ENCODE measurements around the gene KCNK5.

DNA sequence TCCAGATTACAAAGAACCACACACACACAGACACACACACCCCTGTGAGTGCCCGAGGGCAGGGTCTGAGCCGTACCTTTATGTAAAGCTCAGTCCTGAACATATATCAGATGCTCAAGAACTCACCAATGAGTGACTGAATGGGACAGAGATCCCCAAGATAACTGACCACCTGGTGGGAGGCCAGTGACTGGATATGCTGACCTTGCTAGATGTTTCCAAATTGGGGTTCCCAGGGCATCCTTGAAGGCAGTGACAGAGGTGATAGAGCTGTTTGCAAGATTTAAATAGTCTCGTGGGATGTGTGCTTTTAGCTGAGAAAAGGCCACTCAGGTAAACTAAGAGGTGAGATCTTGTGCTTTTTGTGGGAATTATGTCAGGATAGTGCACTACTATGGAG, 45.6 kb upstream of the KCNK5 start:
- TF ChIP-seq ZFX (IDR thresholded peaks at IDR 0.05; ENCODE audit: borderline replicate concordance): no peak
- TF ChIP-seq CTCF (IDR thresholded peaks at IDR 0.05): no peak
